C4-2B (cell line): ENCODE measurements around the gene XKR7.

ENCODE experiments used
- ZFX ChIP-seq: fragments of 450-650 bp; IDR thresholded peaks from 2 replicates; pipeline ENCODE4 v1.6.1; 2017
- TF ChIP-seq, protein P1 (sequence below): fragments of 450-650 bp; conservative IDR thresholded peaks from 2 replicates; pipeline ENCODE4 v1.5.1; 2017; ENCODE audit warnings: mild to moderate bottlenecking

DNA sequence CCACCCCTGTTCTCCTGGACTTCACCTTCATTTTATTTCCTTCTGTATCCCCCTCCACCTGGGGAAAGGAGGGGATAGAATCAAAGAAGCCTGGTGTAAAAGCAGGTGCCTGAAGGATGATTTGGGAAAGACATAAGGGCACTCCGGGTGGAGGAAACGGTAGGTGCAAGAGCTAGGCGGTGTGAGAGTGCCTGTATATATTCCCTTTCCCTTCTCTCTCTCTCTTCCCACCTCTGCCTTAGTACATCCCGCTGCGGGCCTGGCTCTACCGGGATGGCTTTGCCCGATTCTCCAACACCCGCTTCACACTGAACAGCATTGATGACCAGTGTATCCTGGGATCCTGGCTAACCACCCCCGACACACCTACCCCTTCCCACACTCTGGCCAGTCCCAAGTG is 42.3 kb upstream of the XKR7 start:
- TF ChIP-seq, protein P1, sequence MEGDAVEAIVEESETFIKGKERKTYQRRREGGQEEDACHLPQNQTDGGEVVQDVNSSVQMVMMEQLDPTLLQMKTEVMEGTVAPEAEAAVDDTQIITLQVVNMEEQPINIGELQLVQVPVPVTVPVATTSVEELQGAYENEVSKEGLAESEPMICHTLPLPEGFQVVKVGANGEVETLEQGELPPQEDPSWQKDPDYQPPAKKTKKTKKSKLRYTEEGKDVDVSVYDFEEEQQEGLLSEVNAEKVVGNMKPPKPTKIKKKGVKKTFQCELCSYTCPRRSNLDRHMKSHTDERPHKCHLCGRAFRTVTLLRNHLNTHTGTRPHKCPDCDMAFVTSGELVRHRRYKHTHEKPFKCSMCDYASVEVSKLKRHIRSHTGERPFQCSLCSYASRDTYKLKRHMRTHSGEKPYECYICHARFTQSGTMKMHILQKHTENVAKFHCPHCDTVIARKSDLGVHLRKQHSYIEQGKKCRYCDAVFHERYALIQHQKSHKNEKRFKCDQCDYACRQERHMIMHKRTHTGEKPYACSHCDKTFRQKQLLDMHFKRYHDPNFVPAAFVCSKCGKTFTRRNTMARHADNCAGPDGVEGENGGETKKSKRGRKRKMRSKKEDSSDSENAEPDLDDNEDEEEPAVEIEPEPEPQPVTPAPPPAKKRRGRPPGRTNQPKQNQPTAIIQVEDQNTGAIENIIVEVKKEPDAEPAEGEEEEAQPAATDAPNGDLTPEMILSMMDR = no peak
- TF ChIP-seq ZFX = no peak
